ENCODE data around the gene CD63.

DNA sequence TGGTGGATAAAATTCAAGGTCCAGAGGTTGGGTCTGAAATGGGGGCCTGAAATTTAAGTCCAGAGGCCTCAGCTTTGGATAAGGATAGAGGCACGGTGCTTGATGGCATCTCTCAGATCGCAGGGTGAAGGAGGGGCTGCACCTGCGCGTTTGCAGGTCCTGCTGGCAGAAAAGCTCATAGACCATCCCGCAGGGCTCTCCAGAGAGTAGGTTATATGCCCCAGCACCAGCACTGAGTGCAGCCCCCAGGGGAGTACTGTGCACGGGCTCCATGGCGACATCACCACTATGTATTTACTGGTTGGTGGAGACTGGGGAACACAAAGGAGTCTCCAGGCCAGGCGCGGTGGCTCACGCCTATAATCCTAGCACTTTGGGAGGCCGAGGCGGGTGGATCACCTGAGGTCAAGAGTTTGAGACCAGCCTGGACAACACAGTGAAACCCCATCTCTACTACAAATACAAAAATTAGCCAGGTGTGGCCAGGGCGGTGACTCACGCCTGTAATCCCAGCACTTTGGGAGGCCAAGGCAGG, 4.3 kb upstream of the CD63 start:
- TF ChIP-seq, protein P1, sequence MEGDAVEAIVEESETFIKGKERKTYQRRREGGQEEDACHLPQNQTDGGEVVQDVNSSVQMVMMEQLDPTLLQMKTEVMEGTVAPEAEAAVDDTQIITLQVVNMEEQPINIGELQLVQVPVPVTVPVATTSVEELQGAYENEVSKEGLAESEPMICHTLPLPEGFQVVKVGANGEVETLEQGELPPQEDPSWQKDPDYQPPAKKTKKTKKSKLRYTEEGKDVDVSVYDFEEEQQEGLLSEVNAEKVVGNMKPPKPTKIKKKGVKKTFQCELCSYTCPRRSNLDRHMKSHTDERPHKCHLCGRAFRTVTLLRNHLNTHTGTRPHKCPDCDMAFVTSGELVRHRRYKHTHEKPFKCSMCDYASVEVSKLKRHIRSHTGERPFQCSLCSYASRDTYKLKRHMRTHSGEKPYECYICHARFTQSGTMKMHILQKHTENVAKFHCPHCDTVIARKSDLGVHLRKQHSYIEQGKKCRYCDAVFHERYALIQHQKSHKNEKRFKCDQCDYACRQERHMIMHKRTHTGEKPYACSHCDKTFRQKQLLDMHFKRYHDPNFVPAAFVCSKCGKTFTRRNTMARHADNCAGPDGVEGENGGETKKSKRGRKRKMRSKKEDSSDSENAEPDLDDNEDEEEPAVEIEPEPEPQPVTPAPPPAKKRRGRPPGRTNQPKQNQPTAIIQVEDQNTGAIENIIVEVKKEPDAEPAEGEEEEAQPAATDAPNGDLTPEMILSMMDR (IDR thresholded peaks at IDR 0.05; ENCODE audit: poor library complexity, severe bottlenecking) = no peak
- no peak for TF ChIP-seq RAD21 (conservative IDR thresholded peaks at IDR 0.05)
- TF ChIP-seq SMC3 (conservative IDR thresholded peaks at IDR 0.05; ENCODE audit: poor library complexity) = no peak
- TF ChIP-seq POLR2AphosphoS5 (IDR thresholded peaks at IDR 0.05) = no peak
- no peak for TF ChIP-seq EP300 (conservative IDR thresholded peaks at IDR 0.05; ENCODE audit: poor library complexity, severe bottlenecking)
- no peak for TF ChIP-seq EZH2 (IDR thresholded peaks at IDR 0.05; ENCODE audit: borderline replicate concordance, insufficient read depth, low read length, poor library complexity, severe bottlenecking)
- no peak for TF ChIP-seq TAF1 (IDR thresholded peaks at IDR 0.05; ENCODE audit: low read depth)
